GM18505 (cell line): ENCODE measurements around the gene ZSCAN10.
A peak's percentile ranks its signal among the peaks of the same experiment; 100 is the strongest.
"Not testable (repeated sequence)": the region's sequence is repeated elsewhere in the genome, so short reads cannot be mapped to it uniquely, and the experiment has no call there.

Experiments
- ATAC-seq: cut with Tn5 transposase; IDR thresholded peaks from one replicate; pipeline ENCODE4 v1.9.1; 2021; ENCODE audit not compliant: unreplicated experiment
- POLR2A ChIP-seq: IDR thresholded peaks from 4 replicates; pipeline ENCODE4 v1.6.1; 2011; ENCODE audit warnings: borderline replicate concordance; ENCODE audit not compliant: insufficient read depth, insufficient read length; ENCODE audit errors: extremely low read depth

The ZSCAN10 gene

GRCh38 chr16:3076577-3076976, 22.5 kb downstream of the ZSCAN10 start:
- no peak for ATAC-seq
- no peak for TF ChIP-seq POLR2A

GRCh38 chr16:3075946-3076345, 23.1 kb downstream of the ZSCAN10 start:
- ATAC-seq: not testable (repeated sequence)

GRCh38 chr16:3075523-3075915, 23.6 kb downstream of the ZSCAN10 start:
- peak; percentile 26 for TF ChIP-seq POLR2A
- no peak for ATAC-seq

- ATAC-seq: peak; percentile 75
These were observed 24.1 kb downstream of the ZSCAN10 start for GRCh38 chr16:3074860-3075522.

GRCh38 chr16:3073448-3073847, 25.6 kb downstream of the ZSCAN10 start:
- no peak for TF ChIP-seq POLR2A
- ATAC-seq: no peak

More at GRCh38 chr16:3074860-3075522, 24.1 kb downstream of the ZSCAN10 start:
- TF ChIP-seq POLR2A: no peak

GRCh38 chr16:3072576-3073263, 26.4 kb downstream of the ZSCAN10 start:
- ATAC-seq: not testable (repeated sequence)

GRCh38 chr16:3072148-3072547, 26.9 kb downstream of the ZSCAN10 start:
- not testable (repeated sequence) for ATAC-seq

- ATAC-seq: no peak
- no peak for TF ChIP-seq POLR2A
These were observed 27.4 kb downstream of the ZSCAN10 start for GRCh38 chr16:3071655-3072054.

GRCh38 chr16:3070608-3071111, 28.4 kb downstream of the ZSCAN10 start:
- TF ChIP-seq POLR2A: no peak
- no peak for ATAC-seq

- ATAC-seq: not testable (repeated sequence)
These were observed 29.9 kb downstream of the ZSCAN10 start for GRCh38 chr16:3069146-3069545.

- no peak for TF ChIP-seq POLR2A
- no peak for ATAC-seq
These were observed 30.6 kb downstream of the ZSCAN10 start for GRCh38 chr16:3068487-3068886.

GRCh38 chr16:3066440-3066748, 32.7 kb downstream of the ZSCAN10 start:
- ATAC-seq: no peak

GRCh38 chr16:3065742-3066439, 33.2 kb downstream of the ZSCAN10 start:
- no peak for ATAC-seq
- TF ChIP-seq POLR2A: no peak

More at GRCh38 chr16:3066440-3066748, 32.7 kb downstream of the ZSCAN10 start:
- no peak for TF ChIP-seq POLR2A

GRCh38 chr16:3065069-3065741, 33.9 kb downstream of the ZSCAN10 start, which contains the start of gene IL32:
Gene IL32 (plus strand): TSS chr16:3065640. CDS start chr16:3065812, 172 bp downstream.
- TF ChIP-seq POLR2A: no peak
- no peak for ATAC-seq
